K562 (cell line): Measurements from ENCODE around the gene ALK. TPM values are rescaled to one million over a fixed set of nuclear protein-coding genes. Genes with fewer than 3 reads are reported as not detected.

Source experiments
- ATAC-seq: fragments of 200-7000 bp; cut with Tn5 transposase; 3 replicates; pipeline ENCODE4 v1.9.1; 2020; ENCODE audit warnings: moderate library complexity
- BruUV-seq: library from RNA; stranded (reverse); fragments of 400-500 nt; replicated peaks from 2 replicates; lab custom pipeline; 2021; lab: Mats Ljungman, UMichigan
- CTCF ChIA-PET: fragments of 300-600 bp; formaldehyde crosslinking; extraction: SDS; loops from one replicate; lab custom pipeline; 2021; ENCODE audit warnings: low intra/inter-chr PET ratio; lab: Yijun Ruan, JAX
- POLR2A ChIA-PET: fragments of 300-600, 350-650 bp; sonication (Branson Sonifier 250); formaldehyde crosslinking; extraction: SDS; loops from one replicate; lab custom pipeline; 2021; ENCODE audit warnings: antibody characterized with exemption, inconsistent platforms; lab: Yijun Ruan, JAX
- DNase-seq, 4 experiments: peaks; one replicate each; pipeline versions ENCODE4 v3.0.0 to v3.0.0-alpha.2; 2011 to 2018; ENCODE audit warnings: low spot score in 3 of 4, mixed read lengths in 3 of 4; ENCODE audit errors: extremely low read depth in 1 of 4
- FAIRE-seq: peaks from 2 replicates; lab custom pipeline; 2011; peaks lifted over from hg19 to GRCh38; lab: Jason Lieb, UNC
- H2AFZ ChIP-seq: 2 replicates; pipeline ENCODE4 v1.6.0; 2011; ENCODE audit warnings: low read depth, low read length, control low read depth, inconsistent platforms
- H3K27ac ChIP-seq: fragments of 200-600 bp; 3 replicates; pipeline ENCODE4 v1.8.0; 2011; ENCODE audit warnings: low read depth, mild to moderate bottlenecking, control low read depth, inconsistent platforms, low read length, moderate library complexity, mixed read lengths; ENCODE audit errors: extremely low read depth
- H3K27me3 ChIP-seq, 2 experiments: fragments of 300-600 bp in 1 of 2; 2 replicates in 1 of 2; 3 replicates in 1 of 2; pipeline versions ENCODE4 v1.6.0 to v1.8.0; 2011; ENCODE audit warnings: inconsistent platforms in 2 of 2, low read length in 2 of 2, mild to moderate bottlenecking in 1 of 2, mixed read lengths in 1 of 2, moderate library complexity in 1 of 2; ENCODE audit not compliant: control insufficient read depth in 2 of 2, insufficient read depth in 2 of 2
- H3K36me3 ChIP-seq: fragments of 300-600 bp; 3 replicates; pipeline ENCODE4 v1.8.0; 2011; ENCODE audit warnings: mild to moderate bottlenecking, low read length, inconsistent platforms; ENCODE audit not compliant: control insufficient read depth, insufficient read depth
- H3K4me1 ChIP-seq, 2 experiments: fragments of 200-600 bp in 1 of 2; replicated peaks in 1 of 2; 2 replicates in 1 of 2; 3 replicates in 1 of 2; pipeline versions ENCODE4 v1.5.1 to v1.8.0; 2011; ENCODE audit warnings: inconsistent platforms in 2 of 2, low read length in 2 of 2, mild to moderate bottlenecking in 1 of 2, mixed read lengths in 1 of 2, moderate library complexity in 1 of 2; ENCODE audit not compliant: control insufficient read depth in 2 of 2, insufficient read depth in 2 of 2
- H3K4me2 ChIP-seq: 2 replicates; pipeline ENCODE4 v1.6.1; 2011; ENCODE audit warnings: low read length, control low read depth, inconsistent platforms, mixed read lengths; ENCODE audit not compliant: insufficient read depth
- H3K4me3 ChIP-seq: fragments of 200-600 bp; sonication (generic), shearing (Covaris generic); 2 replicates; pipeline ENCODE4 v1.5.1; 2016; ENCODE audit warnings: control low read depth, inconsistent platforms
- H3K79me2 ChIP-seq: fragments of 200-600 bp; 3 replicates; pipeline ENCODE4 v1.8.0; 2011; ENCODE audit warnings: low read length, inconsistent platforms; ENCODE audit not compliant: control insufficient read depth, insufficient read depth
- H3K9ac ChIP-seq, 2 experiments: 2 replicates each; pipeline versions ENCODE4 v1.6.0 to v1.6.1; 2011; ENCODE audit warnings: low read depth in 2 of 2, low read length in 2 of 2, control low read depth in 1 of 2, inconsistent platforms in 1 of 2, mild to moderate bottlenecking in 1 of 2, mixed read lengths in 1 of 2; ENCODE audit not compliant: insufficient read depth in 1 of 2
- H3K9me1 ChIP-seq: one replicate; pipeline ENCODE4 v1.6.0; 2011; ENCODE audit warnings: inconsistent platforms, mild to moderate bottlenecking, low read length, moderate library complexity; ENCODE audit not compliant: control insufficient read depth, insufficient read depth
- H3K9me3 ChIP-seq: replicated peaks from 2 replicates; pipeline ENCODE4 v1.5.1; 2011; ENCODE audit warnings: low read depth, low read length, inconsistent platforms; ENCODE audit not compliant: control insufficient read depth, insufficient read depth
- H4K20me1 ChIP-seq: replicated peaks from 2 replicates; pipeline ENCODE4 v1.6.1; 2011; ENCODE audit warnings: low read length, inconsistent platforms, mixed read lengths; ENCODE audit not compliant: control insufficient read depth, insufficient read depth
- KAT7 ChIP-seq: sonication (generic); formaldehyde crosslinking; IDR thresholded peaks from 2 replicates; pipeline ENCODE4 v1.8.0; 2022; ENCODE audit warnings: missing genetic modification reagents, mild to moderate bottlenecking, borderline replicate concordance
- MYNN ChIP-seq, 2 experiments: sonication (generic); formaldehyde crosslinking in 1 of 2; IDR thresholded peaks; 2 replicates each; pipeline versions ENCODE4 v1.5.0 to v1.6.1; 2016 to 2020; ENCODE audit warnings: antibody characterized with exemption in 1 of 2, missing genetic modification reagents in 1 of 2
- NCOA6 ChIP-seq: fragments of 450-650 bp; IDR thresholded peaks from 2 replicates; pipeline ENCODE4 v1.6.1; 2017; ENCODE audit warnings: mild to moderate bottlenecking
- TBL1XR1 ChIP-seq, 2 experiments: IDR thresholded peaks; 2 replicates each; pipeline ENCODE4 v1.6.1; 2012; ENCODE audit warnings: improper control_type of control experiment in 2 of 2, low read length in 2 of 2, mild to moderate bottlenecking in 1 of 2
- WGBS: fragments of 100-300 bp; shearing (Covaris generic); methylation state at CpG from one replicate; pipeline ENCODE4 v1.1.6; 2016; ENCODE audit warnings: low coverage, mixed read lengths; ENCODE audit not compliant: insufficient coverage; ENCODE audit errors: missing lambda C conversion rate; 5-methylcytosine and 5-hydroxymethylcytosine counted together
- in situ Hi-C: fragments of 300-500 bp; cut with MboI; formaldehyde crosslinking; loops from 4 replicates; pipeline ENCODE4 v1.15.0; 2018; ENCODE audit warnings: inconsistent platforms, mixed read lengths
- intact Hi-C: fragments of 100-400 bp; cut with micrococcal nuclease; formaldehyde crosslinking; loops from 2 replicates; pipeline ENCODE4 v1.14.2; 2022
- polyA plus RNA-seq, 8 experiments: library from polyadenylated mRNA; depleted of rRNA in 4 of 8; stranded (reverse) in 5 of 8; unstranded in 3 of 8; fragments of >200 nt; fragmentation: Nextera tagmentation in 2 of 8; fragmentation: Illumina TruSeq in 1 of 8; extraction: Ambion mirVana in 2 of 8; extraction: Trizol in 1 of 8; gene quantifications; 2 replicates each; pipeline versions ENCODE4 v1.2.1 to v1.2.3, GENCODE V29; 2011 to 2014; ENCODE audit warnings: inconsistent platforms in 1 of 8, missing spikeins in 1 of 8
- total RNA-seq, 7 experiments: library from RNA; depleted of rRNA in 6 of 7; stranded (reverse); fragments of >200 nt in 6 of 7; fragmentation: Illumina TruSeq in 2 of 7; extraction: Trizol in 2 of 7; gene quantifications; 2 replicates each; pipeline versions ENCODE4 v1.2.1 to v1.2.3, GENCODE V29; 2011 to 2021; ENCODE audit warnings: low replicate concordance in 1 of 7
- TF ChIP-seq, protein P1 (sequence below): fragments of 250-450 bp; sonication (Bioruptor Pico); IDR thresholded peaks from 2 replicates; pipeline ENCODE4 v1.5.0; 2021; ENCODE audit warnings: mild to moderate bottlenecking, borderline replicate concordance
- TF ChIP-seq, protein P2 (sequence below): IDR thresholded peaks from 3 replicates; pipeline ENCODE4 v1.6.1; 2011; ENCODE audit warnings: borderline replicate concordance, mild to moderate bottlenecking, moderate library complexity; ENCODE audit not compliant: insufficient read length; ENCODE audit errors: extremely low read depth

The ALK gene
- total and polyA plus RNA-seq, 9 of the 15 experiments (the other 6 are each of a cell fraction or from before 2014, with no cell fraction given): not detected

DNA sequence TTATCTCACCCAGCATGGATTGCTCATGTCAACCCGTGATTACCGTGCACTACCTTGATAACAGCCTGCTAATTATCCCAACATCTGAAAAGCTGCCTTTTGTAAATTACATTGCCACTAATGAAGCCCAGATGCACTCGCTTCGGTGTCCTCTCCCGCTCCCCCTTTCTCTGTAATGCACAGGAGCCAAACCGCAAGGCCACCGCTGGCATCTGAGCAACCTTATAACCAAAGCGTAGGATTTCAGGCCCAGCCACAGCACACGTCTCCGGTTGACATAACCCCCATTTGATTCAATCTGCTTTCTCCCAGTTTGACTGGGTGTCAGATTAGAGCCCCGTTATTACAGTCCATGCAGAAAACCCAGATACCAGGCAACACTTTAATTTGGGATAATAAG, 341.2 kb downstream of the ALK start:
- H3K4me1 ChIP-seq: no peaks in the 10 kb centered on the region
- FAIRE-seq: no peak

More for the DNA sequence above, 341.2 kb downstream of the ALK start:
- no TSS peak for BruUV-seq
- CTCF ChIA-PET: no interaction called here
- no peak for DNase-seq
- Histone ChIP-seq H3K4me2 (no peak overlapping the region), H3K9me1 (no peaks in the 10 kb centered on the region)
- WGBS: under 1% methylated on average over 11 of the region's 11 CpGs
- TF ChIP-seq, protein P1, sequence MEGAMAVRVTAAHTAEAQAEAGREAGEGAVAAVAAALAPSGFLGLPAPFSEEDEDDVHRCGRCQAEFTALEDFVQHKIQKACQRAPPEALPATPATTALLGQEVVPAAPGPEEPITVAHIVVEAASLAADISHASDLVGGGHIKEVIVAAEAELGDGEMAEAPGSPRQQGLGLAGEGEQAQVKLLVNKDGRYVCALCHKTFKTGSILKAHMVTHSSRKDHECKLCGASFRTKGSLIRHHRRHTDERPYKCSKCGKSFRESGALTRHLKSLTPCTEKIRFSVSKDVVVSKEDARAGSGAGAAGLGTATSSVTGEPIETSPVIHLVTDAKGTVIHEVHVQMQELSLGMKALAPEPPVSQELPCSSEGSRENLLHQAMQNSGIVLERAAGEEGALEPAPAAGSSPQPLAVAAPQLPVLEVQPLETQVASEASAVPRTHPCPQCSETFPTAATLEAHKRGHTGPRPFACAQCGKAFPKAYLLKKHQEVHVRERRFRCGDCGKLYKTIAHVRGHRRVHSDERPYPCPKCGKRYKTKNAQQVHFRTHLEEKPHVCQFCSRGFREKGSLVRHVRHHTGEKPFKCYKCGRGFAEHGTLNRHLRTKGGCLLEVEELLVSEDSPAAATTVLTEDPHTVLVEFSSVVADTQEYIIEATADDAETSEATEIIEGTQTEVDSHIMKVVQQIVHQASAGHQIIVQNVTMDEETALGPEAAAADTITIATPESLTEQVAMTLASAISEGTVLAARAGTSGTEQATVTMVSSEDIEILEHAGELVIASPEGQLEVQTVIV (CRISPR knock-in tag): no peak
- TF ChIP-seq TBL1XR1 (IDR thresholded peaks at IDR 0.05; ENCODE audit: low read length in 2 of 2): no peak
- TF ChIP-seq, protein P2, sequence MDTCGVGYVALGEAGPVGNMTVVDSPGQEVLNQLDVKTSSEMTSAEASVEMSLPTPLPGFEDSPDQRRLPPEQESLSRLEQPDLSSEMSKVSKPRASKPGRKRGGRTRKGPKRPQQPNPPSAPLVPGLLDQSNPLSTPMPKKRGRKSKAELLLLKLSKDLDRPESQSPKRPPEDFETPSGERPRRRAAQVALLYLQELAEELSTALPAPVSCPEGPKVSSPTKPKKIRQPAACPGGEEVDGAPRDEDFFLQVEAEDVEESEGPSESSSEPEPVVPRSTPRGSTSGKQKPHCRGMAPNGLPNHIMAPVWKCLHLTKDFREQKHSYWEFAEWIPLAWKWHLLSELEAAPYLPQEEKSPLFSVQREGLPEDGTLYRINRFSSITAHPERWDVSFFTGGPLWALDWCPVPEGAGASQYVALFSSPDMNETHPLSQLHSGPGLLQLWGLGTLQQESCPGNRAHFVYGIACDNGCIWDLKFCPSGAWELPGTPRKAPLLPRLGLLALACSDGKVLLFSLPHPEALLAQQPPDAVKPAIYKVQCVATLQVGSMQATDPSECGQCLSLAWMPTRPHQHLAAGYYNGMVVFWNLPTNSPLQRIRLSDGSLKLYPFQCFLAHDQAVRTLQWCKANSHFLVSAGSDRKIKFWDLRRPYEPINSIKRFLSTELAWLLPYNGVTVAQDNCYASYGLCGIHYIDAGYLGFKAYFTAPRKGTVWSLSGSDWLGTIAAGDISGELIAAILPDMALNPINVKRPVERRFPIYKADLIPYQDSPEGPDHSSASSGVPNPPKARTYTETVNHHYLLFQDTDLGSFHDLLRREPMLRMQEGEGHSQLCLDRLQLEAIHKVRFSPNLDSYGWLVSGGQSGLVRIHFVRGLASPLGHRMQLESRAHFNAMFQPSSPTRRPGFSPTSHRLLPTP: no peak
- no peak for TF ChIP-seq KAT7
- no peak for TF ChIP-seq NCOA6
- no peak for TF ChIP-seq MYNN (IDR thresholded peaks at IDR 0.05)
- no peak for TF ChIP-seq MYNN (CRISPR knock-in tag; IDR thresholded peaks at IDR 0.05)
- TF ChIP-seq, all 486 proteins: peak for 0
- H4K20me1 ChIP-seq: 0 out of 2 replicates have a peak, but pooled peaks cover 2% of the 10 kb centered on the region
- no peak for ATAC-seq
- no peak overlapping the region for H3K9ac ChIP-seq
- intact Hi-C loops (no loop called here), in situ Hi-C loops (no loop called here)
- H3K4me3 ChIP-seq: no peak overlapping the region
- no peaks in the 10 kb centered on the region for H3K36me3 ChIP-seq
- H2AFZ ChIP-seq: no peak overlapping the region
- POLR2A ChIA-PET: no interaction called here
- H3K27ac ChIP-seq: no peak overlapping the region
- no peaks in the 10 kb centered on the region for H3K79me2 ChIP-seq
- H3K27me3 ChIP-seq: peaks cover 2 to 23% of the 10 kb centered on the region in 2 experiments; a peak in 3 of 5 replicates
- H3K9me3 ChIP-seq: no peaks in the 10 kb centered on the region
